SU-DHL-6 (cell line): ENCODE results near the gene C13orf46.

Source experiments
- H2AFZ ChIP-seq: fragments of 200-600 bp; sonication (generic); 2 replicates; pipeline ENCODE4 v1.6.1; 2014; ENCODE audit warnings: low read depth, mild to moderate bottlenecking, moderate library complexity, mixed read lengths, antibody characterized with exemption, low read length; ENCODE audit not compliant: severe bottlenecking
- H3F3A ChIP-seq: fragments of 200-600 bp; shearing (Covaris generic); 2 replicates; pipeline ENCODE4 v1.6.0; 2016; ENCODE audit warnings: antibody characterized with exemption, mild to moderate bottlenecking; ENCODE audit not compliant: insufficient read depth
- H3K27ac ChIP-seq: fragments of 200-600 bp; sonication (generic); 2 replicates; pipeline ENCODE4 v1.5.1; 2016; ENCODE audit warnings: low read depth, mild to moderate bottlenecking, low read length, moderate library complexity, mixed read lengths
- H3K27me3 ChIP-seq: fragments of 200-600 bp; sonication (generic), shearing (Covaris generic); 2 replicates; pipeline ENCODE4 v1.6.0; 2014; ENCODE audit warnings: mild to moderate bottlenecking, low read length
- H3K36me3 ChIP-seq: fragments of 200-600 bp; sonication (generic); 2 replicates; pipeline ENCODE4 v1.6.1; 2014; ENCODE audit warnings: mild to moderate bottlenecking, low read length, mixed read lengths
- H3K4me2 ChIP-seq: fragments of 300-600, 200-600 bp; shearing (Covaris generic), sonication (generic); 2 replicates; pipeline ENCODE4 v1.6.0; 2014; ENCODE audit warnings: low read length, low read depth, mild to moderate bottlenecking; ENCODE audit not compliant: poor library complexity, severe bottlenecking
- H3K4me3 ChIP-seq: fragments of 200-600 bp; sonication (generic); 2 replicates; pipeline ENCODE4 v1.5.1; 2014; ENCODE audit warnings: antibody characterized with exemption, low read length, mild to moderate bottlenecking, mixed read lengths; ENCODE audit not compliant: insufficient read depth, poor library complexity, severe bottlenecking
- H3K79me2 ChIP-seq: fragments of 200-600 bp; sonication (generic); 2 replicates; pipeline ENCODE4 v1.6.1; 2014; ENCODE audit warnings: mild to moderate bottlenecking, low read length, moderate library complexity; ENCODE audit not compliant: insufficient read depth
- H3K9ac ChIP-seq: fragments of 200-600 bp; sonication (generic); 2 replicates; pipeline ENCODE4 v1.7.0; 2014; ENCODE audit warnings: mild to moderate bottlenecking, low read length
- H3K9me2 ChIP-seq: fragments of 200-600 bp; sonication (generic); replicated peaks from 2 replicates; pipeline ENCODE4 v1.6.1; 2014; ENCODE audit warnings: low read length; ENCODE audit not compliant: insufficient read depth
- H3K9me3 ChIP-seq: fragments of 200-600 bp; sonication (generic); 2 replicates; pipeline ENCODE4 v1.6.1; 2014; ENCODE audit warnings: low read length, mixed read lengths; ENCODE audit not compliant: insufficient read depth
- H4K20me1 ChIP-seq: fragments of 200-600 bp; sonication (generic); 2 replicates; pipeline ENCODE4 v1.6.1; 2014; ENCODE audit warnings: low read depth, mild to moderate bottlenecking, antibody characterized with exemption, low read length, moderate library complexity, mixed read lengths
- EZH2phosphoT487 ChIP-seq: fragments of 200-600 bp; sonication (generic), shearing (Covaris generic); conservative IDR thresholded peaks from 2 replicates; pipeline ENCODE4 v1.6.1; 2018; ENCODE audit warnings: mild to moderate bottlenecking, antibody characterized with exemption, low read length, moderate library complexity, mixed read lengths
- TF ChIP-seq, protein P1 (sequence below): fragments of 200-600 bp; sonication (generic); IDR thresholded peaks from one replicate; pipeline ENCODE4 v1.5.1; 2017; ENCODE audit warnings: antibody characterized with exemption, mild to moderate bottlenecking, low read length, moderate library complexity; ENCODE audit not compliant: insufficient read depth, poor library complexity, severe bottlenecking

The C13orf46 gene

DNA sequence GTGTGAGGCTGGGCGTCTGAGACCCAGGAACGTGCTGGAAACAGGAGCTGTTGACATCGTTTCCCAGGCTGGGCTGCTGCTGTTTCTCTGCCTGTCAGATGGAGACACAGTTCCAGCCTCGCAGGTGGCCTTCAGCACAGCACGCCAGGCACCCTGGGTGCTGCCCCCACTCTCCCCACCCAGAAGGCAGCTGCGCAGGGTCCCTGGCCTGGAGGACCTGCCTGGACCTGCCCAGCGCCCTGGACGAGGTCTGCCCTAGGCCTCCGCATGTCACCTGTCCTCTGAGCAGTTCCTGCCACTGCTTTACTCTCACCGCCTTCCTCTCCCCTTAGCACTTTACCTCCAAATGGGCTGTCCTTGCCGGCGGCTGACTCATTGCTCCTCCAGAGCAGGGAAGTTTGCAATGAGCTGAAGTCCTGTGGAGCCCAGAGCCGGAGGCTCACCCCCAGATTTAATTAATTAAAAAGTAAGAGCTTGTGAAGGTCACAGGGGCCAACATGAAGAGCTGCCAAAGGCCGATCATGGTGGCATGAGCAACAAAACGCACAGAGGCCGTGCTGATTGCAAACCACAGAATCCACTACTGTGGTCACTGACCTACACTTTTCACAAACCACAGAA is 32.2 kb downstream of the C13orf46 start:
- H3K9me3 ChIP-seq = no peaks in the 10 kb centered on the region
- H3F3A ChIP-seq = no peaks in the 10 kb centered on the region
- no peaks in the 10 kb centered on the region for H3K9me2 ChIP-seq
- no peaks in the 10 kb centered on the region for H3K27me3 ChIP-seq
- H3K79me2 ChIP-seq = no peaks in the 10 kb centered on the region
- H2AFZ ChIP-seq = no peak overlapping the region
- H3K36me3 ChIP-seq = no peaks in the 10 kb centered on the region
- H3K9ac ChIP-seq = no peak overlapping the region
- H3K4me2 ChIP-seq = no peak overlapping the region
- TF ChIP-seq EZH2phosphoT487 = no peak
- TF ChIP-seq, protein P1, sequence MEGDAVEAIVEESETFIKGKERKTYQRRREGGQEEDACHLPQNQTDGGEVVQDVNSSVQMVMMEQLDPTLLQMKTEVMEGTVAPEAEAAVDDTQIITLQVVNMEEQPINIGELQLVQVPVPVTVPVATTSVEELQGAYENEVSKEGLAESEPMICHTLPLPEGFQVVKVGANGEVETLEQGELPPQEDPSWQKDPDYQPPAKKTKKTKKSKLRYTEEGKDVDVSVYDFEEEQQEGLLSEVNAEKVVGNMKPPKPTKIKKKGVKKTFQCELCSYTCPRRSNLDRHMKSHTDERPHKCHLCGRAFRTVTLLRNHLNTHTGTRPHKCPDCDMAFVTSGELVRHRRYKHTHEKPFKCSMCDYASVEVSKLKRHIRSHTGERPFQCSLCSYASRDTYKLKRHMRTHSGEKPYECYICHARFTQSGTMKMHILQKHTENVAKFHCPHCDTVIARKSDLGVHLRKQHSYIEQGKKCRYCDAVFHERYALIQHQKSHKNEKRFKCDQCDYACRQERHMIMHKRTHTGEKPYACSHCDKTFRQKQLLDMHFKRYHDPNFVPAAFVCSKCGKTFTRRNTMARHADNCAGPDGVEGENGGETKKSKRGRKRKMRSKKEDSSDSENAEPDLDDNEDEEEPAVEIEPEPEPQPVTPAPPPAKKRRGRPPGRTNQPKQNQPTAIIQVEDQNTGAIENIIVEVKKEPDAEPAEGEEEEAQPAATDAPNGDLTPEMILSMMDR = no peak
- H3K4me3 ChIP-seq = no peak overlapping the region
- no peak overlapping the region for H3K27ac ChIP-seq
- no peaks in the 10 kb centered on the region for H4K20me1 ChIP-seq

DNA sequence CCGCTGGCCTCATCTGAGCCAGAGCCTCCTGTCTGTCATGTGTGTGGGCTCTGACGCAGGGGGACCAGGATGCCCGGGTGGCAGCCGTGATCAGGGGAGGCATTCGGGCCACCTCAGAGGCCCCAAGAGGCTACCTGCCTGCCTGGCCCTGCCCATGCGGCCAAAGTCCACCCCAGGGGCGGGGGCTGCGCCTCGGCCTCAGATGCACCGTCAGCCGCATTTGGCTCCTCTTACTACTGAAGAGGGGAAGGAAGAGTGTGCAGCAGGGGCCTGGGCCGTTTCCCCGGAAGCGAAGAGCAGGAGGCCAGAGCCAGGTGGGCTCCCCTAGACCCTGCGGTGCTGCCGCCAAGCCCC is 34.0 kb downstream of the C13orf46 start:
- Histone ChIP-seq H3K4me2 (no peak overlapping the region), H3K9me3 (no peaks in the 10 kb centered on the region), H3K9ac (no peak overlapping the region), H3K27me3 (no peaks in the 10 kb centered on the region), H3K79me2 (no peaks in the 10 kb centered on the region), H3K36me3 (no peaks in the 10 kb centered on the region), H3K27ac (no peak overlapping the region), H3F3A (no peaks in the 10 kb centered on the region), H3K9me2 (no peaks in the 10 kb centered on the region), H3K4me3 (no peak overlapping the region), H2AFZ (no peak overlapping the region), H4K20me1 (no peaks in the 10 kb centered on the region)
- no peak for TF ChIP-seq EZH2phosphoT487
- TF ChIP-seq, protein P1 = no peak

DNA sequence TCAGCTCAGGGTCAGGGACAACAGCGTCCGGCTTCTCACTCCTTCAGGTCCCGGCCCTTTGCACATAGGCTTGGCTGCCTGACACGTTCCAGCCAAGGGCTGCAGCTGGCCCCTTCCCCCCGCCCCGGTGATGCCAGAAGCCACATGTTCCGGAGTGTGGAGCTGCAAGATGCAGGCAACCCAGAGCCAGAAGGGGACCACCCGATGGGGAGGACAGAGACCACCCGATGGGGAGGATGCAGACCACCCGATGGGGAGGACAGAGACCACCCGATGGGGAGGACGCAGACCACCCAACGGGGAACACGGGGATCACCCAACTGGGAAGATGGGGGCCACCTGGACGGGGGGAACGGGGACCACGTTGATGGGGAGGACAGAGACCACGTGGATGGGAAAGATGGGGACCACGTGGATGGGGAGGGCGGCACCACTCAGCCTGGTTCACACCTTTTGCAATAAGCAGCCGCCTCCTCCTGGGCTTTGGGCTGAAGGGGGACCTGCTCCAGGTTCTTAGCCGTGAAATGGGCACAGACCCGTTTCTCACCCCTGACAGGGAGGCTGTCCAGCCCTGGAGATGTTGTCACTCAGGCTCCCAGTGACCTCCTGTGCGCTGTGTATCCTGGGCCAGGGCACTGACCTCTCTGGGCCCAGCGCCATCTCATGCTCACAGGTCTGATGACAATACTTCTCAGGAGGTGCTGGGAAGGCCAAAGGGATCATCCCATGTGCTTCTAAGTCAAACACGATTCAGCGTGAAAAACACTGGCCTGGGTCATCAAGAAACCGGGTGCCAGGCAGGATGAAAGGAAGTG is 34.5 kb downstream of the C13orf46 start:
- Histone ChIP-seq H3K4me2 (no peak overlapping the region), H3K36me3 (no peaks in the 10 kb centered on the region), H3F3A (no peaks in the 10 kb centered on the region), H3K79me2 (no peaks in the 10 kb centered on the region), H2AFZ (no peak overlapping the region), H3K9me2 (no peaks in the 10 kb centered on the region), H4K20me1 (no peaks in the 10 kb centered on the region), H3K4me3 (no peak overlapping the region), H3K27ac (no peak overlapping the region), H3K27me3 (no peaks in the 10 kb centered on the region), H3K9me3 (no peaks in the 10 kb centered on the region), H3K9ac (no peak overlapping the region)
- TF ChIP-seq, protein P1 = no peak
- TF ChIP-seq EZH2phosphoT487 = no peak
